GM12878 (cell line): ENCODE results near the gene NKAIN2. TPM values are rescaled to one million over a fixed set of nuclear protein-coding genes. Genes with fewer than 3 reads are reported as not detected.

ENCODE experiments used
- ATAC-seq: fragments of 200-7000 bp; cut with Tn5 transposase; 3 replicates; pipeline ENCODE4 v1.9.1; 2020; ENCODE audit warnings: mild to moderate bottlenecking, moderate library complexity
- BruUV-seq: library from RNA; stranded (reverse); fragments of 400-500 nt; replicated peaks from 2 replicates; lab custom pipeline; 2021; lab: Mats Ljungman, UMichigan
- CTCF ChIA-PET: fragments of 300-600 bp; sonication (Branson Sonifier 250); formaldehyde crosslinking; extraction: SDS; loops from one replicate; lab custom pipeline; 2021; ENCODE audit warnings: inconsistent platforms; lab: Yijun Ruan, JAX
- POLR2A ChIA-PET: fragments of 350-600 bp; formaldehyde crosslinking; extraction: SDS; loops from one replicate; lab custom pipeline; 2021; ENCODE audit warnings: inconsistent platforms; lab: Charles Lee
- RAD21 ChIA-PET: fragments of 300-600 bp; sonication (Branson Sonifier 250); formaldehyde crosslinking; loops from one replicate; lab custom pipeline; 2023; ENCODE audit warnings: antibody characterized with exemption; ENCODE audit not compliant: unreplicated experiment; lab: Charles Lee
- SMC1A ChIA-PET: fragments of 300-600 bp; sonication (Branson Sonifier 250); formaldehyde crosslinking; loops from one replicate; lab custom pipeline; 2023; ENCODE audit not compliant: unreplicated experiment, uncharacterized antibody; lab: Charles Lee
- DNase-seq: peaks from one replicate; pipeline ENCODE4 v3.0.0-alpha.2; 2011; ENCODE audit warnings: low read depth, low spot score
- FAIRE-seq: peaks from 3 replicates; lab custom pipeline; 2011; peaks lifted over from hg19 to GRCh38; lab: Jason Lieb, UNC
- H2AFZ ChIP-seq: 2 replicates; pipeline ENCODE4 v1.6.0; 2011; ENCODE audit warnings: low read depth, low read length, control low read depth; ENCODE audit not compliant: control insufficient read depth
- H3K27ac ChIP-seq: 2 replicates; pipeline ENCODE4 v1.5.1; 2011; ENCODE audit warnings: control low read depth; ENCODE audit not compliant: control insufficient read depth, insufficient read depth
- H3K27me3 ChIP-seq, 2 experiments: replicated peaks in 1 of 2; 2 replicates each; pipeline versions ENCODE4 v1.6.0 to v1.6.1; 2011; ENCODE audit warnings: low read length in 1 of 2; ENCODE audit not compliant: control insufficient read depth in 2 of 2, insufficient read depth in 2 of 2
- H3K36me3 ChIP-seq, 2 experiments: 2 replicates each; pipeline ENCODE4 v1.5.1; 2011; ENCODE audit warnings: low read length in 1 of 2; ENCODE audit not compliant: control insufficient read depth in 2 of 2, insufficient read depth in 2 of 2
- H3K4me1 ChIP-seq: 2 replicates; pipeline ENCODE4 v1.6.1; 2011; ENCODE audit warnings: mild to moderate bottlenecking, low read length, moderate library complexity, mixed read lengths; ENCODE audit not compliant: control insufficient read depth, insufficient read depth
- H3K4me2 ChIP-seq: 2 replicates; pipeline ENCODE4 v1.6.0; 2011; ENCODE audit warnings: control low read depth; ENCODE audit not compliant: control insufficient read depth, insufficient read depth
- H3K4me3 ChIP-seq: fragments of 200-600 bp; sonication (generic); 2 replicates; pipeline ENCODE4 v1.5.1; 2016
- H3K79me2 ChIP-seq: 2 replicates; pipeline ENCODE4 v1.6.0; 2011; ENCODE audit warnings: low read length; ENCODE audit not compliant: control insufficient read depth, insufficient read depth
- H3K9ac ChIP-seq: 2 replicates; pipeline ENCODE4 v1.8.0; 2011; ENCODE audit warnings: low read length, control low read depth, mixed read lengths; ENCODE audit not compliant: control insufficient read depth, insufficient read depth
- H3K9me3 ChIP-seq: replicated peaks from 3 replicates; pipeline ENCODE4 v1.5.1; 2011; ENCODE audit warnings: mild to moderate bottlenecking, low read length; ENCODE audit not compliant: control insufficient read depth, insufficient read depth
- H4K20me1 ChIP-seq: 2 replicates; pipeline ENCODE4 v1.6.0; 2011; ENCODE audit not compliant: control insufficient read depth, insufficient read depth
- ASH2L ChIP-seq: fragments of 300-600, 200-600 bp; sonication (generic); IDR thresholded peaks from 2 replicates; pipeline ENCODE4 v1.6.1; 2017; ENCODE audit warnings: low read depth, mild to moderate bottlenecking, borderline replicate concordance
- EP300 ChIP-seq, 2 experiments: fragments of 150-350 bp in 1 of 2; IDR thresholded peaks; 2 replicates each; pipeline ENCODE4 v1.6.1; 2011 to 2012; ENCODE audit warnings: low read depth in 2 of 2, low read length in 2 of 2, borderline replicate concordance in 1 of 2, improper control_type of control experiment in 1 of 2, inconsistent platforms in 1 of 2; ENCODE audit not compliant: control insufficient read depth in 1 of 2
- HCFC1 ChIP-seq: fragments of 150-350 bp; IDR thresholded peaks from 2 replicates; pipeline ENCODE4 v1.6.1; 2014; ENCODE audit warnings: low read length
- RBBP5 ChIP-seq: fragments of 200-600 bp; sonication (generic); conservative IDR thresholded peaks from 2 replicates; pipeline ENCODE4 v1.6.1; 2016
- SUPT20H ChIP-seq: IDR thresholded peaks from 2 replicates; pipeline ENCODE4 v1.6.1; 2011; ENCODE audit warnings: low read depth, mild to moderate bottlenecking, low read length, moderate library complexity, borderline replicate concordance; ENCODE audit not compliant: control insufficient read depth
- WGBS: methylation state at CpG from one replicate; pipeline ENCODE4 v1.1.6; 2016; ENCODE audit warnings: low lambda C conversion rate; ENCODE audit not compliant: insufficient replicate concordance, insufficient coverage; ENCODE audit errors: missing lambda C conversion rate; 5-methylcytosine and 5-hydroxymethylcytosine counted together
- in situ Hi-C: fragments of 300-500 bp; cut with MboI; formaldehyde crosslinking; loops from 9 replicates; pipeline ENCODE4 v1.14.3; 2018; ENCODE audit warnings: mixed read lengths
- intact Hi-C: fragments of 100-400 bp; cut with micrococcal nuclease; formaldehyde crosslinking; loops from one replicate; pipeline ENCODE4 v1.14.2; 2022; ENCODE audit not compliant: unreplicated experiment
- polyA plus RNA-seq, 11 experiments: library from polyadenylated mRNA; depleted of rRNA in 4 of 11; unstranded in 6 of 11; stranded (reverse) in 5 of 11; fragments of >200 nt; fragmentation: Nextera tagmentation in 4 of 11; fragmentation: Illumina TruSeq in 1 of 11; extraction: Ambion mirVana in 4 of 11; extraction: Trizol in 1 of 11; gene quantifications; 1 replicate in 1 of 11; 2 replicates in 10 of 11; pipeline versions ENCODE4 v1.2.1 to v1.2.3, GENCODE V29; 2011 to 2016; ENCODE audit warnings: inconsistent platforms in 2 of 11, missing spikeins in 2 of 11, low read depth in 1 of 11
- total RNA-seq, 4 experiments: library from RNA; depleted of rRNA in 3 of 4; stranded (reverse); fragments of >200 nt in 3 of 4; fragmentation: Illumina TruSeq in 1 of 4; extraction: Trizol in 1 of 4; gene quantifications; 2 replicates each; pipeline versions ENCODE4 v1.2.1 to v1.2.3, GENCODE V29; 2013 to 2021
- TF ChIP-seq, protein P1 (sequence below): fragments of 450-650 bp; IDR thresholded peaks from 2 replicates; pipeline ENCODE4 v1.6.1; 2017; ENCODE audit warnings: borderline replicate concordance
- TF ChIP-seq, protein P2 (sequence below), 3 experiments: IDR thresholded peaks in 2 of 3; conservative IDR thresholded peaks in 1 of 3; 2 replicates each; pipeline ENCODE4 v1.5.1; 2011; ENCODE audit warnings: low read depth in 3 of 3, low read length in 3 of 3, mild to moderate bottlenecking in 3 of 3, control low read depth in 2 of 3, moderate library complexity in 2 of 3, inconsistent platforms in 1 of 3, mixed read lengths in 1 of 3; ENCODE audit not compliant: control insufficient read depth in 2 of 3, insufficient read depth in 1 of 3; ENCODE audit errors: extremely low read depth in 1 of 3

The NKAIN2 gene
- total and polyA plus RNA-seq, 10 of the 15 experiments (the other 5 are each of a cell fraction or from before 2014, with no cell fraction given), result not detected

DNA sequence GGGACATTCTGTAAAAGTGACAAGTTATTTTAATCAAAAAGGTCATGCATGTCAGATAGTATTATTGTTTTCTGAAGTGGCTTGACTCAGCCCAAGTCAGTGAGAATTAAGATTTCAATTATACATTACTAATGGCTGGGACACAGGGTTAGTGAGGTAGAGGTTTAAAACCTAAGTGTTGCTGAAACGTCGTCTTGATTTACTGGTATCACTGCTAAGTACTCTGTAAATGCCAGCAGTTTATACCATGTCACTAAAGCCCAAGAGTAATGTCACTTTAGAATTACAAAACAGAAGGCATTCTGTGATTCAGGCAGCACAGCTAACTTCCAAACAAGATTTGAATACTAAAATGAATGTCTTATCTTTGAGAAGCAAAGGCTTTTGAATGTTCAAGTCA lies 176.6 kb downstream of the NKAIN2 start:
- Histone ChIP-seq H3K4me3 (no peak overlapping the region), H3K27ac (no peak overlapping the region), H3K79me2 (no peaks in the 10 kb centered on the region), H4K20me1 (no peaks in the 10 kb centered on the region), H3K4me1 (no peaks in the 10 kb centered on the region), H2AFZ (no peak overlapping the region), H3K27me3 (no peaks in the 10 kb centered on the region), H3K36me3 (no peaks in the 10 kb centered on the region), H3K9me3 (no peaks in the 10 kb centered on the region), H3K9ac (no peak overlapping the region), H3K4me2 (no peak overlapping the region)
- no peak for DNase-seq
- ChIA-PET RAD21 (no interaction called here), SMC1A (no interaction called here), CTCF (no interaction called here), POLR2A (no interaction called here)
- 8% methylated on average over 2 of the region's 2 CpGs for WGBS
- BruUV-seq, result no TSS peak
- intact Hi-C loops (no loop called here), in situ Hi-C loops (no loop called here)
- ATAC-seq, result no peak
- TF ChIP-seq, protein P1, sequence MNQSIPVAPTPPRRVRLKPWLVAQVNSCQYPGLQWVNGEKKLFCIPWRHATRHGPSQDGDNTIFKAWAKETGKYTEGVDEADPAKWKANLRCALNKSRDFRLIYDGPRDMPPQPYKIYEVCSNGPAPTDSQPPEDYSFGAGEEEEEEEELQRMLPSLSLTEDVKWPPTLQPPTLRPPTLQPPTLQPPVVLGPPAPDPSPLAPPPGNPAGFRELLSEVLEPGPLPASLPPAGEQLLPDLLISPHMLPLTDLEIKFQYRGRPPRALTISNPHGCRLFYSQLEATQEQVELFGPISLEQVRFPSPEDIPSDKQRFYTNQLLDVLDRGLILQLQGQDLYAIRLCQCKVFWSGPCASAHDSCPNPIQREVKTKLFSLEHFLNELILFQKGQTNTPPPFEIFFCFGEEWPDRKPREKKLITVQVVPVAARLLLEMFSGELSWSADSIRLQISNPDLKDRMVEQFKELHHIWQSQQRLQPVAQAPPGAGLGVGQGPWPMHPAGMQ, result no peak
- TF ChIP-seq, protein P2, sequence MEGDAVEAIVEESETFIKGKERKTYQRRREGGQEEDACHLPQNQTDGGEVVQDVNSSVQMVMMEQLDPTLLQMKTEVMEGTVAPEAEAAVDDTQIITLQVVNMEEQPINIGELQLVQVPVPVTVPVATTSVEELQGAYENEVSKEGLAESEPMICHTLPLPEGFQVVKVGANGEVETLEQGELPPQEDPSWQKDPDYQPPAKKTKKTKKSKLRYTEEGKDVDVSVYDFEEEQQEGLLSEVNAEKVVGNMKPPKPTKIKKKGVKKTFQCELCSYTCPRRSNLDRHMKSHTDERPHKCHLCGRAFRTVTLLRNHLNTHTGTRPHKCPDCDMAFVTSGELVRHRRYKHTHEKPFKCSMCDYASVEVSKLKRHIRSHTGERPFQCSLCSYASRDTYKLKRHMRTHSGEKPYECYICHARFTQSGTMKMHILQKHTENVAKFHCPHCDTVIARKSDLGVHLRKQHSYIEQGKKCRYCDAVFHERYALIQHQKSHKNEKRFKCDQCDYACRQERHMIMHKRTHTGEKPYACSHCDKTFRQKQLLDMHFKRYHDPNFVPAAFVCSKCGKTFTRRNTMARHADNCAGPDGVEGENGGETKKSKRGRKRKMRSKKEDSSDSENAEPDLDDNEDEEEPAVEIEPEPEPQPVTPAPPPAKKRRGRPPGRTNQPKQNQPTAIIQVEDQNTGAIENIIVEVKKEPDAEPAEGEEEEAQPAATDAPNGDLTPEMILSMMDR (IDR thresholded peaks at IDR 0.05 in 2 of 3, conservative IDR thresholded peaks at IDR 0.05 in 1 of 3; ENCODE audit: control insufficient read depth in 2 of 3, extremely low read depth in 1 of 3, insufficient read depth in 1 of 3, low read depth in 3 of 3, low read length in 3 of 3), result no peak
- TF ChIP-seq SUPT20H, result no peak
- TF ChIP-seq HCFC1, result no peak
- no peak for TF ChIP-seq RBBP5
- TF ChIP-seq EP300 (IDR thresholded peaks at IDR 0.05; ENCODE audit: borderline replicate concordance in 1 of 2, control insufficient read depth in 1 of 2, low read depth in 2 of 2, low read length in 2 of 2), result no peak
- no peak for TF ChIP-seq ASH2L
- no peak for FAIRE-seq
